GM18858 (cell line): ENCODE results near the gene ADISSP.

Experiments
- ATAC-seq: cut with Tn5 transposase; IDR thresholded peaks from one replicate; pipeline ENCODE4 v1.9.1; 2021; ENCODE audit not compliant: unreplicated experiment

Gene ADISSP

DNA sequence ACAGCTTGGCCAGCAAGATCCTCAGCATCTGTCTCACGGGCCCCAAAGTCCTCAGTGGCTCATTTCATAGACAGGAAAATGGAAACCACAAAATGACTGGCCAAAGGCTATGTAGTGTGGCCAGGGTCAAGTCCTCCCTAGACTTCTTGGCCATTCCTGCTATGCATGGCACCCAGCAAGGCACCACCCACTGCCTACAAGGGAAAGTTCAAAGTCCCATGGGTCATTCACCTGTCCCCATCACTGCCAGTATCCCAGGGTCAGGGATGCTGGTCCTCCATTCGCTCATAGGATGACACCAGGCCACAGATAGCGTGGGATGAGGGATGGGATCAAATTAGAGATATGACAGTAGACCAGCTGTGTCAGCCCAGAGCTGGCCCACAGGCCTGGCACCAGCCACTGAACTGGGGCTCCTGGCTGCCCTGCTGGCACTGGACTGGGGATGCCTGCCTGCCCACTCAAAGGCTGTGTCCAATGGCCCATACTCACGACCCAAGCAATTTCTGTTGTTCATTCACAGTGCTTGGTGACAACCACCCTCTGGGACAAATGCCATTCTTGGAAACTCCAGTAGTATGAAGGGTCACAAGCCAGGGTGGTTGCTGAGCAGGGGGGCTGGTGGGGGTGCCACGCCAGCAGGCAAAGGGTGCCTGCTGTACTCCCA is 11.6 kb downstream of the ADISSP start:
- no peak for ATAC-seq

DNA sequence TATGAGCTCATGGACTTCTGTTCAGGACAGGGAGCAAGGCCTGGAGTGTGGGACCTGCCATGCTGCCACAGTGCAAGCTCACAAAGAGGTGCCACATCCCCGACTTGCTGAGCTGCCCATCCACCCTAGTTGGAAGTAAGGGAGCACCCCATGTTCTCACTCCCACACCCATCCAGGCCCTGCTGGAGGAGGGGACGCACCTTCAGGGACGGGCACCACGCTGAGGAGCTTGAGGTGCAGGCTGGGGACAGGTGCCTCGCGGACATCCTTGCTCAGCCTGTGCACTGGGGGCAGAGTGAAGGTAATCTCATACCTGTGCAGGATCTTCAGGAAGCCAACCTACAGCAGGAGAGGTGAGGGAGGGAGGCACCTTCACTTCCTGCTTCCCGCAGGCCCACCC is 12.3 kb downstream of the ADISSP start:
- ATAC-seq: no peak

DNA sequence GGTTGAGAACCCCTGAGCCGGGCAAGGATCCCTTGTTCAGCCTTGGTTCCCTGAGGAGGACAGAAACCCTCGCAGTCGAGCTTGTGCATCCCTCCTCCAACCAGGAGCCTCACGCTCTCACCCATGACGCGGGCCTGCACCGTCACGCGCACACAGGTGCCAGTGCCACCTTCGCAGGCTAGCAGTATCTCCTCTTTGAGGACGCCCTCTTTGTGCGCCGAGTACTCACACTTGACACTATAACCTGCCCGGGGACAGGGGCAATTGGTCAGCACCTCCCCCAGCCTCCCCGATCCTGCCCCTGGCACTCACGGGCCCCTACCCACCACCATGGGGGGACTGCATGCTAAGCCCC is 13.3 kb downstream of the ADISSP start:
- no peak for ATAC-seq

- ATAC-seq: no peak
Measured at GRCh38 chr20:3753501-3754275, 13.9 kb downstream of the ADISSP start.

DNA sequence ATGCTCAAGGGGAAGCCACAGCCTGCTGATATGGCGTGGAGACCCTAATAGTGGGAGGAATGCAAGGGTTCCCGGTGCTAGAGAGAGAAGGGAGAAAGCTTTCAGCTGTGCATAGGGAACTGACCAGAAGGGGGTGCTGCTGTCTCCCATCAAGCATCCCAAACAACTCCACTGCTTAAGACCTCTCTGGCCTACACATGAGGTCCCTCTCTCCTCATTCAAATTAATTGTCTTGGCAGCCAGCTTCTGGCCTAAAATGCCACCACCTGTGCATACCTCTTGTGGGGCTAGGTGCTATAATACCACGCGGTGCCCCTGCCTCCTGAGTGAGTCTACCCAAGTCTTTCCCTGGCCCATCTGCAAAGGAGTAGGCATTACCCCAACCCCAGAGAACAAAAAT is 14.5 kb downstream of the ADISSP start:
- ATAC-seq: no peak

DNA sequence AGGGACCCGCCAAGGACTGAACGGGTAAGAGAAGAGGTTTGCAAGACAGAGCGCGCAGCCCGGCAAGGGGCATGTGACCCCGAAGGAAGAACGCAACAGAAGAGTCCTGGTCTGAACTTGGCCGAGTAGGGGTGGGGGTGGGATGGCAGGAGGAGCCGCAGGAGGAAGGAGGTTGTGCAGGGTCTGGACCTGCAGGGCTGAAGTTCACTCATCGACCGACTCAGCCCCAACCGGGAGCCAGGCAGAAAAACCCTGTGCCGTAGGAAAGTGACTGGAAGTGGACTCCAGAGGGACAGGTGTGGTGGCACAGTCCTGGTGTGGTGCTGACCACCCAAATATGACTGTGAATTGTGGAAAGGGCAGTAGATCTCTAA is 15.2 kb downstream of the ADISSP start:
- ATAC-seq: no peak

- no peak for ATAC-seq
Measured at GRCh38 chr20:3751675-3752385, 15.7 kb downstream of the ADISSP start.

DNA sequence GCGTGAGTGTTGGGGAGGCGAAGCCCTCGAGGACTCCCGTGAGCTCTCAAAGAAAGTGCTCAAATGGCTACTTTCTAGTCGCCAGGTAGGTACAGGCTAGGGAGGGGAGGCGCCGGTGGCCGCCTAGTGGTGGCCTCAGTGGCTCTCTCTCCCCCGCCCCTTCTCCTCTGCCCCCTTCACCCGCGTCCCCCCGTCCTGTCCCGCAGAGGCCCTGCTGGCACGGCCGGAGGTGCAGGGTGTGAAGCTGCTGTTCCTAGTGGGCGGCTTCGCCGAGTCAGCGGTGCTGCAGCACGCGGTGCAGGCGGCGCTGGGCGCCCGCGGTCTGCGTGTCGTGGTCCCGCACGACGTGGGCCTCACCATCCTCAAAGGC is 16.3 kb downstream of the ADISSP start:
- no peak for ATAC-seq

DNA sequence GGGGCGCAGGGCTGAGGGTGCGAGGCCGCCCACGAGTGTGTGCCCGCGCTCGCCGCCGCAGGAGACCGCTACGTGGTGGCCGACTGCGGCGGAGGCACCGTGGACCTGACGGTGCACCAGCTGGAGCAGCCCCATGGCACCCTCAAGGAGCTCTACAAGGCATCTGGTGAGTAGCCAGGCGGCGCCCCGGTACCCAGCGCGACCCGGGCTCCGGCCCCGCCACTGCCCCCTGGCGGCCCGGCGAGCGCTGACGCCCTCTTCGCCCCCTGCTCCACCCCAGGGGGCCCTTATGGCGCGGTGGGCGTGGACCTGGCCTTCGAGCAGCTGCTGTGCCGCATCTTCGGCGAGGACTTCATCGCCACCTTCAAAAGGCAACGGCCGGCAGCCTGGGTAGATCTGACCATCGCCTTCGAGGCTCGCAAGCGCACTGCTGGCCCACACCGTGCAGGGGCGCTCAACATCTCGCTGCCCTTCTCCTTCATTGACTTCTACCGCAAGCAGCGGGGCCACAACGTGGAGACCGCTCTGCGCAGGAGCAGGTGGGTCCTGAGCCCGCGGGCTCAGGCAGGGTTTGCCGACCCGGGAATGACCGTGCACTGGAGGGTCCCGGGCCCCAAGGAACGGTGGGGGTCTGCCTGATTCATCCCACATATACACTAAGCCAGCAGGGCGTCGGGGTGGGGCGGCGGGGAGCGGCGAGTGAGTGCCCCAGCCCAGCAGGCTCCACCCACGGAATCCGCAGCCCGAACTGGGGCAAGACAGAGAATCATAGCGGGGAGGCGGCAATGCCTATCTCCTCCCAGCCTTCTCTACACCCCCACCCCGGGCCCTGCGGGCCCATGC is 17.6 kb downstream of the ADISSP start:
- ATAC-seq: no peak

- ATAC-seq: no peak
Measured at GRCh38 chr20:3749087-3749688, 18.4 kb downstream of the ADISSP start.

- ATAC-seq: no peak
Measured at GRCh38 chr20:3748073-3748472, 19.5 kb downstream of the ADISSP start.

GRCh38 chr20:3747471-3747870 is 20.1 kb downstream of the ADISSP start:
- no peak for ATAC-seq

- ATAC-seq: no peak
Measured at GRCh38 chr20:3745686-3746173, 21.8 kb downstream of the ADISSP start.

- ATAC-seq: no peak
Measured at GRCh38 chr20:3744806-3745685, 22.5 kb downstream of the ADISSP start.

- no peak for ATAC-seq
Measured at GRCh38 chr20:3744037-3744436, 23.5 kb downstream of the ADISSP start.

DNA sequence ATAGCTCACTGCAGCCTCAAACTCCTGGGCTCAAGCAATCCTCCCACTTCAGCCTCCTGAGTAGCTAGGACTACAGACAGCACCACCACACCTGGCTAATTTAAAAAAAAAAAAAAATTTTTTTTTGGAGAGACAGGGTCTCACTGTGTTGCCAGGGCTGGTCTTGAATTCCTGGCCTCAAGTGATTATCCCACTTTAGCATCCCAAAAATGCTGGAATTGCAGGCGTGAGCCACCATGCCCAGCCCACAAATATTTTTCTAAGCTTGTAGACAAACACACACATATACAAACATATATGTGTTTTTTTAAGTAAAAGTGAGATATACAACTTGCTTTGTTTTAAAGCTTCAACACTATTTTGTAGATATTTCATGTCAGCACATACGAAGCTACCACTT is 24.3 kb downstream of the ADISSP start:
- ATAC-seq: no peak

- no peak for ATAC-seq
Measured at GRCh38 chr20:3741836-3742458, 25.6 kb downstream of the ADISSP start.

DNA sequence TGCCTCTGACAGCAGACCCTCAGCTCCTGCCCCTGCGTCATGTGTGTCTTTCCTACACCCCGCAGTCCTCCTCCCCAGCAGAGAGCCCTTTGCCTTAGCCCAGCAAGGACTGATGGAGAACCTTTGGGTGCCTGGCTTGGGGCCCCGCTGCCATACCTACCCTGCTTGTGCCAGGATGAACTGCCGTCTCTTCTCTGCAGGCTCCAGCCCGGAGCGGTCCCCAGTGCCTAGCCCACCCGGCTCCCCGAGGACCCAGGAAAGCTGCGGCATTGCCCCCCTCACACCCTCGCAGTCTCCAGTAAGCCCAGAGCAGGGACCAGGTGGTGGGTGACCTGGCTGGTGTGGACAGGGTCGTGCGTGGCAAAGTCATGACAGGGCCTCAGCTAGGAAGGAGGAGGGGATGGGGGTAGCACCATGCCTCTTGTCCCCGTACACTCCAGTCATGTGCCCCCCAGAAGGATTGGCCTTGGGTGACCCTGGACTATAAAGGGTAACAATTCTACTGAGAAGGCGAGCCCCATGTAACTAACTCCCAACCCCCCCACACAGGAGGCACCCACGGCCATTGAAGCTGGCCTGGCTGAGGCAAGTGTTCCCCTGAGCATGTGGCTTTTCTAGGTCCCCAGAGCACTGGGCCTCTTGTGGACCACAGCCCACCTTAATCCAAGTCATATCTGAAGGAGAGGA is 26.8 kb downstream of the ADISSP start:
- no peak for ATAC-seq

GRCh38 chr20:3739926-3740451 is 27.6 kb downstream of the ADISSP start:
- ATAC-seq: no peak
